Liver (tissue), 9 donors: ENCODE measurements around the gene PLSCR1. TPM values are rescaled to one million over a fixed set of nuclear protein-coding genes. Genes with fewer than 3 reads are reported as not detected.

Experiments
- DNase-seq: peaks from one replicate; pipeline ENCODE4 v3.0.0-alpha.2; 2017; ENCODE audit warnings: low spot score
- H3K27ac ChIP-seq, 2 donors: one replicate each; pipeline ENCODE4 v1.7.0; 2013; ENCODE audit warnings: inconsistent platforms in 2 of 2, low read length in 2 of 2, control low read depth in 1 of 2, low read depth in 1 of 2, mild to moderate bottlenecking in 1 of 2
- H3K27me3 ChIP-seq, 4 donors: one replicate each; pipeline versions ENCODE4 v1.6.1 to v1.7.0; 2013; ENCODE audit warnings: low read length in 3 of 4, inconsistent platforms in 1 of 4, mild to moderate bottlenecking in 1 of 4, moderate library complexity in 1 of 4; ENCODE audit not compliant: control insufficient read depth in 4 of 4, insufficient read depth in 4 of 4
- H3K36me3 ChIP-seq, 4 donors: one replicate each; pipeline versions ENCODE4 v1.6.1 to v1.7.0; 2013; ENCODE audit warnings: low read length in 3 of 4, mild to moderate bottlenecking in 3 of 4, low read depth in 1 of 4, moderate library complexity in 1 of 4; ENCODE audit not compliant: control insufficient read depth in 4 of 4, insufficient read depth in 3 of 4
- H3K4me1 ChIP-seq, 4 donors: one replicate each; pipeline versions ENCODE4 v1.6.1 to v1.7.0; 2013; ENCODE audit warnings: low read length in 3 of 4, mild to moderate bottlenecking in 3 of 4, moderate library complexity in 1 of 4; ENCODE audit not compliant: control insufficient read depth in 4 of 4, insufficient read depth in 4 of 4
- H3K4me3 ChIP-seq, 3 donors: one replicate each; pipeline versions ENCODE4 v1.6.1 to v1.7.0; 2013; ENCODE audit warnings: low read length in 3 of 3, control low read depth in 1 of 3, low read depth in 1 of 3, mild to moderate bottlenecking in 1 of 3
- H3K9ac ChIP-seq, 2 donors: one replicate each; pipeline ENCODE4 v1.7.0; 2013; ENCODE audit warnings: low read length in 2 of 2, mild to moderate bottlenecking in 2 of 2, moderate library complexity in 2 of 2, control low read depth in 1 of 2, low read depth in 1 of 2
- H3K9me3 ChIP-seq, 4 donors: one replicate each; pipeline versions ENCODE4 v1.6.1 to v1.7.0; 2013; ENCODE audit warnings: low read length in 3 of 4; ENCODE audit not compliant: control insufficient read depth in 4 of 4
- EGR1 ChIP-seq, 2 donors: IDR thresholded peaks; 2 replicates each; pipeline ENCODE4 v1.6.1; 2016 to 2018; ENCODE audit warnings: antibody characterized with exemption in 2 of 2, low read depth in 2 of 2
- FOXA1 ChIP-seq: IDR thresholded peaks from 2 replicates; pipeline ENCODE4 v1.6.1; 2016; ENCODE audit warnings: antibody characterized with exemption
- FOXA2 ChIP-seq: IDR thresholded peaks from 2 replicates; pipeline ENCODE4 v1.6.1; 2016; ENCODE audit warnings: antibody characterized with exemption
- GABPA ChIP-seq, 2 donors: IDR thresholded peaks in 1 of 2; conservative IDR thresholded peaks in 1 of 2; 2 replicates each; pipeline ENCODE4 v1.6.1; 2016; ENCODE audit warnings: antibody characterized with exemption in 2 of 2, mild to moderate bottlenecking in 1 of 2, moderate library complexity in 1 of 2
- HNF4A ChIP-seq, 2 donors: conservative IDR thresholded peaks; 2 replicates each; pipeline ENCODE4 v1.6.1; 2016; ENCODE audit warnings: antibody characterized with exemption in 2 of 2, mild to moderate bottlenecking in 2 of 2
- HNF4G ChIP-seq: IDR thresholded peaks from 2 replicates; pipeline ENCODE4 v1.6.1; 2016; ENCODE audit warnings: antibody characterized with exemption
- JUND ChIP-seq, 2 donors: IDR thresholded peaks; 2 replicates each; pipeline ENCODE4 v1.6.1; 2016; ENCODE audit warnings: antibody characterized with exemption in 2 of 2
- NR2F2 ChIP-seq: IDR thresholded peaks from 2 replicates; pipeline ENCODE4 v1.6.1; 2016; ENCODE audit warnings: antibody characterized with exemption
- RAD21 ChIP-seq, 2 donors: IDR thresholded peaks; 2 replicates each; pipeline ENCODE4 v1.6.1; 2016; ENCODE audit warnings: antibody characterized with exemption in 2 of 2, mild to moderate bottlenecking in 2 of 2
- REST ChIP-seq: IDR thresholded peaks from 2 replicates; pipeline ENCODE4 v1.6.1; 2016; ENCODE audit warnings: antibody characterized with exemption, mild to moderate bottlenecking
- RXRA ChIP-seq, 2 donors: IDR thresholded peaks; 2 replicates each; pipeline ENCODE4 v1.6.1; 2017 to 2018; ENCODE audit warnings: antibody characterized with exemption in 2 of 2, mild to moderate bottlenecking in 1 of 2
- SP1 ChIP-seq: IDR thresholded peaks from 2 replicates; pipeline ENCODE4 v1.6.1; 2018; ENCODE audit warnings: antibody characterized with exemption, mild to moderate bottlenecking
- TAF1 ChIP-seq: conservative IDR thresholded peaks from 2 replicates; pipeline ENCODE4 v1.6.1; 2016; ENCODE audit warnings: antibody characterized with exemption, mild to moderate bottlenecking
- YY1 ChIP-seq: IDR thresholded peaks from 2 replicates; pipeline ENCODE4 v1.6.1; 2016; ENCODE audit warnings: antibody characterized with exemption, mild to moderate bottlenecking
- ZBTB33 ChIP-seq: IDR thresholded peaks from 2 replicates; pipeline ENCODE4 v1.6.1; 2016; ENCODE audit warnings: antibody characterized with exemption
- WGBS: extraction: QIAGEN DNeasy Blood & Tissue Kit; methylation state at CpG from one replicate; pipeline ENCODE4 v1.1.7; 2013; 5-methylcytosine and 5-hydroxymethylcytosine counted together
- polyA plus RNA-seq, 2 donors: library from polyadenylated mRNA; stranded (reverse) in 1 of 2; unstranded in 1 of 2; fragments of 200-250 nt in 1 of 2; fragments of >200 nt in 1 of 2; fragmentation: Nextera tagmentation in 1 of 2; extraction: Ambion mirVana in 1 of 2; gene quantifications; one replicate each; pipeline versions ENCODE4 v1.2.1 to v1.2.3, GENCODE V29; 2013 to 2015
- total RNA-seq, 2 donors: library from RNA; depleted of rRNA; stranded (reverse); fragments of >200 nt; gene quantifications; one replicate each; pipeline ENCODE4 v1.2.3, GENCODE V29; 2014
- TF ChIP-seq, protein P1 (sequence below): fragments of 150-350 bp; IDR thresholded peaks from 2 replicates; pipeline ENCODE4 v1.5.1; 2017; ENCODE audit warnings: improper control_type of control experiment, low read depth, low read length; ENCODE audit not compliant: missing input control
- TF ChIP-seq, protein P2 (sequence below): IDR thresholded peaks from 2 replicates; pipeline ENCODE4 v1.6.1; 2016; ENCODE audit warnings: antibody characterized with exemption
- TF ChIP-seq, protein P3 (sequence below): IDR thresholded peaks from 2 replicates; pipeline ENCODE4 v1.6.1; 2016; ENCODE audit warnings: antibody characterized with exemption
- donor health status: healthy.
- donor health status: healthy.
- donor health status: healthy.
- donor health status: healthy.
- donor health status: healthy.

PLSCR1 gene
- total and polyA plus RNA-seq, 4 donors, result 30.2 to 76.4 (median 34.3) TPM

- TF ChIP-seq REST (no peak), EGR1 (IDR thresholded peaks at IDR 0.05; ENCODE audit: low read depth in 2 of 2) (no peak), TAF1 (no peak), JUND (IDR thresholded peaks at IDR 0.05) (no peak), HNF4G (no peak), FOXA2 (no peak), HNF4A (conservative IDR thresholded peaks at IDR 0.05) (no peak), NR2F2 (no peak)
- TF ChIP-seq, protein P1, sequence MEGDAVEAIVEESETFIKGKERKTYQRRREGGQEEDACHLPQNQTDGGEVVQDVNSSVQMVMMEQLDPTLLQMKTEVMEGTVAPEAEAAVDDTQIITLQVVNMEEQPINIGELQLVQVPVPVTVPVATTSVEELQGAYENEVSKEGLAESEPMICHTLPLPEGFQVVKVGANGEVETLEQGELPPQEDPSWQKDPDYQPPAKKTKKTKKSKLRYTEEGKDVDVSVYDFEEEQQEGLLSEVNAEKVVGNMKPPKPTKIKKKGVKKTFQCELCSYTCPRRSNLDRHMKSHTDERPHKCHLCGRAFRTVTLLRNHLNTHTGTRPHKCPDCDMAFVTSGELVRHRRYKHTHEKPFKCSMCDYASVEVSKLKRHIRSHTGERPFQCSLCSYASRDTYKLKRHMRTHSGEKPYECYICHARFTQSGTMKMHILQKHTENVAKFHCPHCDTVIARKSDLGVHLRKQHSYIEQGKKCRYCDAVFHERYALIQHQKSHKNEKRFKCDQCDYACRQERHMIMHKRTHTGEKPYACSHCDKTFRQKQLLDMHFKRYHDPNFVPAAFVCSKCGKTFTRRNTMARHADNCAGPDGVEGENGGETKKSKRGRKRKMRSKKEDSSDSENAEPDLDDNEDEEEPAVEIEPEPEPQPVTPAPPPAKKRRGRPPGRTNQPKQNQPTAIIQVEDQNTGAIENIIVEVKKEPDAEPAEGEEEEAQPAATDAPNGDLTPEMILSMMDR, result no peak
- TF ChIP-seq, protein P2, sequence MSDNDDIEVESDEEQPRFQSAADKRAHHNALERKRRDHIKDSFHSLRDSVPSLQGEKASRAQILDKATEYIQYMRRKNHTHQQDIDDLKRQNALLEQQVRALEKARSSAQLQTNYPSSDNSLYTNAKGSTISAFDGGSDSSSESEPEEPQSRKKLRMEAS, result no peak
- Histone ChIP-seq H3K27ac (no peak overlapping the region), H3K4me3 (no peak overlapping the region), H3K27me3 (no peaks in the 10 kb centered on the region), H3K9me3 (no peaks in the 10 kb centered on the region), H3K36me3 (no peaks in the 10 kb centered on the region), H3K9ac (no peak overlapping the region), H3K4me1 (no peaks in the 10 kb centered on the region)
- no peak for DNase-seq
- 81% methylated on average over 3 of the region's 3 CpGs for WGBS
Measured at GRCh38 chr3:146593776-146594175, 49.4 kb upstream of the PLSCR1 start.

GRCh38 chr3:146590521-146590920 is 46.1 kb upstream of the PLSCR1 start:
- H3K27me3 ChIP-seq, result no peaks in the 10 kb centered on the region
- no peak overlapping the region for H3K9ac ChIP-seq
- TF ChIP-seq ZBTB33 (no peak), FOXA1 (no peak), RAD21 (IDR thresholded peaks at IDR 0.05) (no peak), REST (no peak), FOXA2 (no peak), YY1 (no peak), GABPA (IDR thresholded peaks at IDR 0.05 in 1 of 2, conservative IDR thresholded peaks at IDR 0.05 in 1 of 2) (no peak), HNF4G (no peak), TAF1 (no peak), NR2F2 (no peak), HNF4A (conservative IDR thresholded peaks at IDR 0.05) (no peak), RXRA (IDR thresholded peaks at IDR 0.05) (no peak), SP1 (no peak)
- TF ChIP-seq, protein P1, result no peak
- TF ChIP-seq, protein P3, sequence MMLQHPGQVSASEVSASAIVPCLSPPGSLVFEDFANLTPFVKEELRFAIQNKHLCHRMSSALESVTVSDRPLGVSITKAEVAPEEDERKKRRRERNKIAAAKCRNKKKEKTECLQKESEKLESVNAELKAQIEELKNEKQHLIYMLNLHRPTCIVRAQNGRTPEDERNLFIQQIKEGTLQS, result no peak
- WGBS, result 61% methylated on average over 2 of the region's 2 CpGs
- no peaks in the 10 kb centered on the region for H3K4me1 ChIP-seq
- no peaks in the 10 kb centered on the region for H3K36me3 ChIP-seq
- DNase-seq, result no peak
- H3K9me3 ChIP-seq, result no peaks in the 10 kb centered on the region
- H3K4me3 ChIP-seq, result no peak overlapping the region
- H3K27ac ChIP-seq, result no peak overlapping the region
